Stomach (tissue), 9 donors: ENCODE data around the gene EGLN2. TPM values are rescaled to one million over a fixed set of nuclear protein-coding genes. Genes with fewer than 3 reads are reported as not detected.
"Not testable (repeated sequence)": the region's sequence is repeated elsewhere in the genome, so short reads cannot be mapped to it uniquely, and the experiment has no call there.

Experiments used
- DNase-seq, 2 donors: peaks; one replicate each; pipeline versions ENCODE4 v3.0.0 to v3.0.0-alpha.2; 2013 to 2019
- H3K27ac ChIP-seq, 5 donors: fragments of 200-600 bp in 4 of 5; sonication (generic) in 4 of 5; one replicate each; pipeline ENCODE4 v1.5.1; 2013 to 2019; ENCODE audit warnings: mild to moderate bottlenecking in 1 of 5, moderate library complexity in 1 of 5
- H3K27me3 ChIP-seq, 3 donors: fragments of 200-600 bp; sonication (generic); one replicate each; pipeline ENCODE4 v1.5.1; 2017 to 2019; ENCODE audit warnings: mixed run types in 1 of 3
- H3K36me3 ChIP-seq, 4 donors: fragments of 200-600 bp; sonication (generic); 1 replicate in 3 of 4; 2 replicates in 1 of 4; pipeline ENCODE4 v1.5.1; 2016 to 2019
- H3K4me1 ChIP-seq, 4 donors: fragments of 200-600 bp; sonication (generic); one replicate each; pipeline ENCODE4 v1.5.1; 2016 to 2019
- H3K4me3 ChIP-seq, 4 donors: fragments of 200-600 bp; sonication (generic) in 3 of 4; one replicate each; pipeline ENCODE4 v1.5.1; 2016 to 2019; ENCODE audit warnings: mild to moderate bottlenecking in 1 of 4
- H3K9me3 ChIP-seq, 4 donors: fragments of 200-600 bp; sonication (generic); one replicate each; pipeline ENCODE4 v1.5.1; 2016 to 2019
- CTCF ChIP-seq, 7 experiments: fragments of 450-650 bp in 4 of 7; fragments of 200-600 bp in 3 of 7; sonication (generic) in 3 of 7; IDR thresholded peaks; one replicate each; pipeline ENCODE4 v1.5.1; 2016 to 2019; ENCODE audit warnings: antibody characterized with exemption in 7 of 7, control low read depth in 2 of 7, mild to moderate bottlenecking in 1 of 7
- EP300 ChIP-seq: sonication (generic); formaldehyde crosslinking; IDR thresholded peaks from one replicate; pipeline ENCODE4 v1.6.1; 2017; ENCODE audit warnings: antibody characterized with exemption
- POLR2A ChIP-seq, 4 donors: fragments of 450-650 bp; IDR thresholded peaks; one replicate each; pipeline ENCODE4 v1.6.1; 2016; ENCODE audit warnings: antibody characterized with exemption in 4 of 4, control low read depth in 2 of 4, mild to moderate bottlenecking in 1 of 4, moderate library complexity in 1 of 4
- POLR2AphosphoS5 ChIP-seq, 3 donors: sonication (generic); formaldehyde crosslinking; IDR thresholded peaks; one replicate each; pipeline ENCODE4 v1.6.1; 2016; ENCODE audit warnings: antibody characterized with exemption in 3 of 3
- WGBS, 5 donors: extraction: QIAGEN DNeasy Blood & Tissue Kit in 3 of 5; methylation state at CpG; one replicate each; pipeline versions ENCODE4 v1.1.5 to v1.1.7; 2013 to 2018; 5-methylcytosine and 5-hydroxymethylcytosine counted together
- intact Hi-C: fragments of 100-400 bp; cut with DNase I; formaldehyde crosslinking; loops from one replicate; pipeline ENCODE4 v1.15.1; 2023; ENCODE audit warnings: low total_unique reads
- polyA plus RNA-seq, 3 donors: library from polyadenylated mRNA; stranded (reverse); fragments of 200-250 nt; gene quantifications; one replicate each; pipeline ENCODE4 v1.2.3, GENCODE V29; 2013
- total RNA-seq, 5 donors: library from RNA; depleted of rRNA; stranded (reverse); fragments of >200 nt; gene quantifications; one replicate each; pipeline versions ENCODE4 v1.1.0 to v1.2.3, GENCODE V29; 2014 to 2016
- donor health status: healthy with polysubstance abuse.
- donor health status: Bipolar disorder and iron deficiency.
- donor health status: healthy.

EGLN2 gene
- total and polyA plus RNA-seq, 8 donors: 30.0 to 115 (median 71.4) TPM

- no peak overlapping the region for H3K27ac ChIP-seq
- peaks cover 79 to 100% (median 97%) of the 10 kb centered on the region in 4 donors for H3K36me3 ChIP-seq
- H3K4me1 ChIP-seq: no peaks in the 10 kb centered on the region
- no peak for DNase-seq
- intact Hi-C loops: no loop called here
- WGBS, 5 donors: 85 to 96% (median 94%) methylated on average over 7 of the region's 7 CpGs
- no peak for TF ChIP-seq POLR2A (IDR thresholded peaks at IDR 0.05)
- no peak for TF ChIP-seq EP300
- no peak for TF ChIP-seq POLR2AphosphoS5 (IDR thresholded peaks at IDR 0.05)
- no peak for TF ChIP-seq CTCF (IDR thresholded peaks at IDR 0.05)
- H3K4me3 ChIP-seq: no peak overlapping the region
- H3K27me3 ChIP-seq: no peaks in the 10 kb centered on the region
- no peaks in the 10 kb centered on the region for H3K9me3 ChIP-seq
These were observed 35.5 kb upstream of the EGLN2 start for GRCh38 chr19:40763526-40763925.

GRCh38 chr19:40763963-40764362, 35.0 kb upstream of the EGLN2 start:
- Histone ChIP-seq H3K27ac (no peak overlapping the region), H3K4me3 (no peak overlapping the region), H3K36me3 (peaks cover 76 to 100% (median 96%) of the 10 kb centered on the region in 4 donors), H3K9me3 (no peaks in the 10 kb centered on the region), H3K27me3 (no peaks in the 10 kb centered on the region), H3K4me1 (no peaks in the 10 kb centered on the region)
- intact Hi-C loops: no loop called here
- WGBS, 5 donors: 85 to 92% (median 89%) methylated on average over 10 of the region's 10 CpGs
- TF ChIP-seq POLR2A (IDR thresholded peaks at IDR 0.05) (no peak), EP300 (no peak), CTCF (IDR thresholded peaks at IDR 0.05) (no peak), POLR2AphosphoS5 (IDR thresholded peaks at IDR 0.05) (no peak)
- no peak for DNase-seq

- H3K27me3 ChIP-seq, H3K4me1 ChIP-seq, H3K9me3 ChIP-seq, DNase-seq, intact Hi-C loops, H3K4me3 ChIP-seq, H3K27ac ChIP-seq: not testable (repeated sequence)
- WGBS, 5 donors: 93 to 96% (median 94%) methylated on average over 12 to 13 of the region's 13 CpGs
- peaks cover 53 to 91% (median 75%) of the 10 kb centered on the region in 4 donors for H3K36me3 ChIP-seq
These were observed 32.6 kb upstream of the EGLN2 start for GRCh38 chr19:40766385-40766784.

GRCh38 chr19:40768869-40769268, 30.1 kb upstream of the EGLN2 start:
- no peak for DNase-seq
- no peak for TF ChIP-seq POLR2A (IDR thresholded peaks at IDR 0.05)
- TF ChIP-seq CTCF (IDR thresholded peaks at IDR 0.05): no peak
- TF ChIP-seq POLR2AphosphoS5 (IDR thresholded peaks at IDR 0.05): no peak
- no peak for TF ChIP-seq EP300
- intact Hi-C loops: no loop called here
- H3K4me1 ChIP-seq: no peaks in the 10 kb centered on the region
- H3K27me3 ChIP-seq: no peaks in the 10 kb centered on the region
- H3K27ac ChIP-seq: no peak overlapping the region
- H3K9me3 ChIP-seq: no peaks in the 10 kb centered on the region
- no peak overlapping the region for H3K4me3 ChIP-seq
- 70 to 85% (median 75%) methylated on average over 5 of the region's 5 CpGs for WGBS, 5 donors
- peaks cover 29 to 66% (median 55%) of the 10 kb centered on the region in 4 donors for H3K36me3 ChIP-seq

GRCh38 chr19:40771101-40771862, 27.7 kb upstream of the EGLN2 start:
- H3K36me3 ChIP-seq: peaks cover 4 to 42% (median 31%) of the 10 kb centered on the region in 4 donors
- H3K4me1 ChIP-seq, H3K27ac ChIP-seq, DNase-seq, intact Hi-C loops, H3K27me3 ChIP-seq, H3K4me3 ChIP-seq, H3K9me3 ChIP-seq: not testable (repeated sequence)
- 93 to 97% (median 95%) methylated on average over 10 of the region's 10 CpGs for WGBS, 5 donors
